ENCODE measurements around the gene PDE4D.

DNA sequence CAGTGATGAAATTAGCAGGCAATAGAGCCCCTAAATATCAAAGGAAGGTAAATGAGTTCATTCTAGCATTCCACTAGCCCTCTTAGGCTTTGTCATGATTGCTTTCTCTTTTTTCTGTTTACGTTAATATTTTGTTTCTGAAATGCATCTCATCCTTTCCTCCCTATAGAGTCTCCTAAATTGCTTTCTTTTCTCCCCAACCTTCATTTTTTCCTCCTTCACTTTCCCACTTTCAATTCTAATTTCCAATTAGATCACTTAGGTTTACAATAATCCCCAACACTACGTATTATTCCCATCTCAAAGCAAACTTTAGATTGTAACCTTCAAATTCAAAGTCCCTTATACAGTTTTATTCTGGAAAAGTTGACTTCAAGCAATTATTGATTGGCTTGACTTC lies 751.4 kb downstream of the PDE4D start:
- TF ChIP-seq POLR2A (IDR thresholded peaks at IDR 0.05) = no peak
- TF ChIP-seq, protein P1, sequence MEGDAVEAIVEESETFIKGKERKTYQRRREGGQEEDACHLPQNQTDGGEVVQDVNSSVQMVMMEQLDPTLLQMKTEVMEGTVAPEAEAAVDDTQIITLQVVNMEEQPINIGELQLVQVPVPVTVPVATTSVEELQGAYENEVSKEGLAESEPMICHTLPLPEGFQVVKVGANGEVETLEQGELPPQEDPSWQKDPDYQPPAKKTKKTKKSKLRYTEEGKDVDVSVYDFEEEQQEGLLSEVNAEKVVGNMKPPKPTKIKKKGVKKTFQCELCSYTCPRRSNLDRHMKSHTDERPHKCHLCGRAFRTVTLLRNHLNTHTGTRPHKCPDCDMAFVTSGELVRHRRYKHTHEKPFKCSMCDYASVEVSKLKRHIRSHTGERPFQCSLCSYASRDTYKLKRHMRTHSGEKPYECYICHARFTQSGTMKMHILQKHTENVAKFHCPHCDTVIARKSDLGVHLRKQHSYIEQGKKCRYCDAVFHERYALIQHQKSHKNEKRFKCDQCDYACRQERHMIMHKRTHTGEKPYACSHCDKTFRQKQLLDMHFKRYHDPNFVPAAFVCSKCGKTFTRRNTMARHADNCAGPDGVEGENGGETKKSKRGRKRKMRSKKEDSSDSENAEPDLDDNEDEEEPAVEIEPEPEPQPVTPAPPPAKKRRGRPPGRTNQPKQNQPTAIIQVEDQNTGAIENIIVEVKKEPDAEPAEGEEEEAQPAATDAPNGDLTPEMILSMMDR (IDR thresholded peaks at IDR 0.05) = no peak
- no peak for TF ChIP-seq EP300 (IDR thresholded peaks at IDR 0.05)

All from tibial nerve (tissue), 4 donors.